ENCODE results near the gene VAMP3.

Gene VAMP3, protein sequence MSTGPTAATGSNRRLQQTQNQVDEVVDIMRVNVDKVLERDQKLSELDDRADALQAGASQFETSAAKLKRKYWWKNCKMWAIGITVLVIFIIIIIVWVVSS

DNA sequence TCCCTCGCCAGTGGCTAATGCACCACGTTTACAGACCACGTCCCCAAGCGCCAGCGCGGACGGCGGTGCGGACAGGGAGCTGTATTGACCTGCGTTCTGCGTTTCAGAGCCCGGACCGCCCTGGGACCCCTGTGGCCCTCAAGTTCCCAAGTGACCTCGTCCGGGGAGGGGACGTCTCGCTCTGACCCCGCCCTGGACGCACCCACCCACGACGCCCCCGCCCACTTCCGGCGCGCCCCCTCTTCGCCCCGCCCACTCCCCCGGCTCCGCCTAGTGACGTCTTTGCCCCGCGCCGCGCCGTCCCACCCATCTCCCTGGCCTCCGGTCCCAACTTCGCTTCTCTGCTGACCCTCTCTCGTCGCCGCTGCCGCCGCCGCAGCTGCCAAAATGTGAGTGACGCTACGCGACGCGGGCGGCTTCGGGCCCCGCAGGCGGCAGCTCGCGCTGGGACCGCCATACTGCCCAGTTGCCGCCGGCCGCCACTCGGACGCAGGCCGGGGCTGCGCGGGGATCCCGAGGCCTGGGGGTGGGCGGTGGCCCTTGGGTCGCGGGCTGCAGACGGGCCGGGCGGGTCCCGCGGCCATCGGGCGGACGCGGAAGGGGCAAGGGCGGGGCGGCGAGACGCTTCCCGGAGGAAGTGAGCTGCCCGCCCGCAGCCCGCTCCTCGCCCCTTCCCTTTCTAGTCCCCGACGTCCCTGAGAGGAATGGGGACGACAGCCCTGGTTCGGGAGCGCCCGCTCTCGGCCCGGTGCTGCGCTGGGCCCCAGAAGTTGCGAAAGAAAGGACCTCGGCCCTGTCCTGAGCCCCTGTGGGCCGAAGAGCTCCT, at the start of gene VAMP3:
VAMP3 (plus strand) TSS at position 300 of the 826 bp plus-strand sequence; CDS start at position 388, 88 bp downstream.
- H3K4me1 ChIP-seq (ENCODE audit: control insufficient read depth in 5 of 5, insufficient read depth in 5 of 5, low read length in 5 of 5): peaks cover 5 to 23% (median 21%) of the 10 kb centered on the region in 5 donors
- peak within 1 kb of the TSS; percentile 79 to 97 (median 89) for H3K9ac ChIP-seq (ENCODE audit: low read length in 5 of 5)
- H3K27ac ChIP-seq (ENCODE audit: low read depth, low read length): peak within 1 kb of the TSS; percentile 79
- peaks cover 5 to 21% (median 15%) of the 10 kb centered on the region in 5 donors for H3K36me3 ChIP-seq (ENCODE audit: control insufficient read depth in 5 of 5, insufficient read depth in 5 of 5, low read length in 5 of 5)
- no peaks in the 10 kb centered on the region for H3K9me3 ChIP-seq (ENCODE audit: control insufficient read depth in 5 of 5, low read length in 5 of 5)
- peak within 1 kb of the TSS; percentile 78 to 98 (median 94) for H3K4me3 ChIP-seq (ENCODE audit: low read depth in 1 of 5, low read length in 5 of 5)
- H3K27me3 ChIP-seq (ENCODE audit: control insufficient read depth in 5 of 5, insufficient read depth in 4 of 5, low read length in 5 of 5): no peaks in the 10 kb centered on the region

- Histone ChIP-seq H3K36me3 (ENCODE audit: control insufficient read depth in 5 of 5, insufficient read depth in 5 of 5, low read length in 5 of 5) (no peaks in the 10 kb centered on the region), H3K9ac (ENCODE audit: low read length in 5 of 5) (no peak overlapping the region), H3K27ac (ENCODE audit: low read depth, low read length) (no peak overlapping the region), H3K4me3 (ENCODE audit: low read depth in 1 of 5, low read length in 5 of 5) (no peak overlapping the region), H3K4me1 (ENCODE audit: control insufficient read depth in 5 of 5, insufficient read depth in 5 of 5, low read length in 5 of 5) (peaks cover 0 to 13% (median 10%) of the 10 kb centered on the region in 5 donors), H3K27me3 (ENCODE audit: control insufficient read depth in 5 of 5, insufficient read depth in 4 of 5, low read length in 5 of 5) (peaks cover 0 to 7% (median 0%) of the 10 kb centered on the region in 5 donors), H3K9me3 (ENCODE audit: control insufficient read depth in 5 of 5, low read length in 5 of 5) (no peaks in the 10 kb centered on the region)
These were observed 49.0 kb upstream of the VAMP3 start for GRCh38 chr1:7721940-7722669.

GRCh38 chr1:7722670-7723012, 48.5 kb upstream of the VAMP3 start:
- no peaks in the 10 kb centered on the region for H3K36me3 ChIP-seq (ENCODE audit: control insufficient read depth in 5 of 5, insufficient read depth in 5 of 5, low read length in 5 of 5)
- H3K4me1 ChIP-seq (ENCODE audit: control insufficient read depth in 5 of 5, insufficient read depth in 5 of 5, low read length in 5 of 5): peaks cover 0 to 17% (median 10%) of the 10 kb centered on the region in 5 donors
- peaks cover 0 to 7% (median 0%) of the 10 kb centered on the region in 5 donors for H3K27me3 ChIP-seq (ENCODE audit: control insufficient read depth in 5 of 5, insufficient read depth in 4 of 5, low read length in 5 of 5)
- no peak overlapping the region for H3K9ac ChIP-seq (ENCODE audit: low read length in 5 of 5)
- H3K4me3 ChIP-seq (ENCODE audit: low read depth in 1 of 5, low read length in 5 of 5): no peak overlapping the region
- no peaks in the 10 kb centered on the region for H3K9me3 ChIP-seq (ENCODE audit: control insufficient read depth in 5 of 5, low read length in 5 of 5)
- no peak overlapping the region for H3K27ac ChIP-seq (ENCODE audit: low read depth, low read length)

DNA sequence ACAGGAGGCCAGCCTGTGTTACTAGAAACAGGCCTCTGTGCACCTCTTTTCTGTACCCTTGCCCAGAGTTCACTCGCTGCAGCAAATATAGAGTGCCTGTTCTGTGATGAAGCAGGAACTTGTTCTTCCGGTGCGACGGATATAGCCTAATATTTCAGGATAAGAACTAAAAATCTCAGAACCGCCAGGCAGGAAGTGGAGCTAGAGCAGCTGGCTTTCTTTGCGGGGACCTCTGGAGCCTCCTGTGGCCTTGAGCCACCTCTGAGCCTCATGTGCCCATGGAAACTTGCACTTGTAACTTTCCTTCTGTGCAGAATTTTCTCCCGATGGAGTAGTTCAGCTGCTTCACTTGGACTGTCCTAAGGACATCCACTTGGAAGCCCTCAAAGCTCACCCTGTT, 44.5 kb upstream of the VAMP3 start:
- Histone ChIP-seq H3K4me1 (ENCODE audit: control insufficient read depth in 5 of 5, insufficient read depth in 5 of 5, low read length in 5 of 5) (peaks cover 0 to 27% (median 10%) of the 10 kb centered on the region in 5 donors), H3K36me3 (ENCODE audit: control insufficient read depth in 5 of 5, insufficient read depth in 5 of 5, low read length in 5 of 5) (no peaks in the 10 kb centered on the region), H3K9me3 (ENCODE audit: control insufficient read depth in 5 of 5, low read length in 5 of 5) (no peaks in the 10 kb centered on the region), H3K9ac (ENCODE audit: low read length in 5 of 5) (no peak overlapping the region), H3K27me3 (ENCODE audit: control insufficient read depth in 5 of 5, insufficient read depth in 4 of 5, low read length in 5 of 5) (peaks cover 0 to 2% (median 0%) of the 10 kb centered on the region in 5 donors), H3K27ac (ENCODE audit: low read depth, low read length) (no peak overlapping the region), H3K4me3 (ENCODE audit: low read depth in 1 of 5, low read length in 5 of 5) (no peak overlapping the region)

- H3K9ac ChIP-seq (ENCODE audit: low read length in 5 of 5): no peak overlapping the region
- H3K4me1 ChIP-seq (ENCODE audit: control insufficient read depth in 5 of 5, insufficient read depth in 5 of 5, low read length in 5 of 5): peaks cover 0 to 27% (median 10%) of the 10 kb centered on the region in 5 donors
- H3K4me3 ChIP-seq (ENCODE audit: low read depth in 1 of 5, low read length in 5 of 5): no peak overlapping the region
- H3K36me3 ChIP-seq (ENCODE audit: control insufficient read depth in 5 of 5, insufficient read depth in 5 of 5, low read length in 5 of 5): no peaks in the 10 kb centered on the region
- no peaks in the 10 kb centered on the region for H3K9me3 ChIP-seq (ENCODE audit: control insufficient read depth in 5 of 5, low read length in 5 of 5)
- H3K27ac ChIP-seq (ENCODE audit: low read depth, low read length): no peak overlapping the region
- H3K27me3 ChIP-seq (ENCODE audit: control insufficient read depth in 5 of 5, insufficient read depth in 4 of 5, low read length in 5 of 5): peaks cover 0 to 4% (median 0%) of the 10 kb centered on the region in 5 donors
These were observed 43.2 kb upstream of the VAMP3 start for GRCh38 chr1:7727809-7728471.

DNA sequence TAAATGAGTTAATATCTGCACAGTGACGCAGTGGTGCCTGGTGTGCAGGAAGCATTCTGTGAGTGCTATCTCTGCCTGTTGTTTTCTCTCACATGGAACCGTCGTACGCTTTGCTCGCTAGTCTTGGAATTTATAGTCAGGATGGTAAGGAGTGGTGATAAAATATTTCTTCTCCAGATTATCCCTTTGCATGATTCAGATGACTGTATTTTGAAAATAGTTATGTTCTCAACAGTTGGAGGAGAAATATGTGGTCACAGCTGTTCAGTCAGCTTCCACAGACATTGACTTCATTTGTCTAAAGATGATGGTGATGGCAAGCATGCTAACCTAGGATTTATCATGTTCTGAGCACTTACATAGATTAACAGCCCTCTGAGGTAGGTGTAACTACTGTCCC, 41.3 kb upstream of the VAMP3 start:
- H3K27ac ChIP-seq (ENCODE audit: low read depth, low read length): no peak overlapping the region
- no peak overlapping the region for H3K9ac ChIP-seq (ENCODE audit: low read length in 5 of 5)
- H3K36me3 ChIP-seq (ENCODE audit: control insufficient read depth in 5 of 5, insufficient read depth in 5 of 5, low read length in 5 of 5): no peaks in the 10 kb centered on the region
- H3K4me1 ChIP-seq (ENCODE audit: control insufficient read depth in 5 of 5, insufficient read depth in 5 of 5, low read length in 5 of 5): peaks cover 0 to 27% (median 10%) of the 10 kb centered on the region in 5 donors
- no peak overlapping the region for H3K4me3 ChIP-seq (ENCODE audit: low read depth in 1 of 5, low read length in 5 of 5)
- peaks cover 0 to 4% (median 0%) of the 10 kb centered on the region in 5 donors for H3K27me3 ChIP-seq (ENCODE audit: control insufficient read depth in 5 of 5, insufficient read depth in 4 of 5, low read length in 5 of 5)
- H3K9me3 ChIP-seq (ENCODE audit: control insufficient read depth in 5 of 5, low read length in 5 of 5): no peaks in the 10 kb centered on the region

DNA sequence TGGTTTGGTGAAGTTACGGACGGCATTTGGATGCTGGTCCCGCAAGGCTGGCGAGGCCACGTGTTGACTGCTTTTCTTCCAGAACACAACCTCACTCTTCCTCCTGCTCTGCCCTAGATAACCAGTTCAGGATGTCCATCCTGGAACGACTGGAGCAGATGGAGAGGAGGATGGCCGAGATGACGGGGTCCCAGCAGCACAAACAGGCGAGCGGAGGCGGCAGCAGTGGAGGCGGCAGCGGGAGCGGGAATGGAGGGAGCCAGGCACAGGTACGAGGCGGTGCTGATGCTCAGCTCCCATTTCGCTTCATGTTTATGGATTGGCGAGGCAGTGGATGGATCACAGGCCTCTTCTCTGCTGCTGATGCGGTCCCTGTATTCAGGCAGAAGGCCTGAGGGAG, 38.8 kb upstream of the VAMP3 start:
- H3K9ac ChIP-seq (ENCODE audit: low read length in 5 of 5): no peak overlapping the region
- H3K4me1 ChIP-seq (ENCODE audit: control insufficient read depth in 5 of 5, insufficient read depth in 5 of 5, low read length in 5 of 5): peaks cover 0 to 12% (median 0%) of the 10 kb centered on the region in 5 donors
- no peak overlapping the region for H3K27ac ChIP-seq (ENCODE audit: low read depth, low read length)
- H3K36me3 ChIP-seq (ENCODE audit: control insufficient read depth in 5 of 5, insufficient read depth in 5 of 5, low read length in 5 of 5): peaks cover 0 to 12% (median 6%) of the 10 kb centered on the region in 5 donors
- H3K4me3 ChIP-seq (ENCODE audit: low read depth in 1 of 5, low read length in 5 of 5): no peak overlapping the region
- H3K9me3 ChIP-seq (ENCODE audit: control insufficient read depth in 5 of 5, low read length in 5 of 5): no peaks in the 10 kb centered on the region
- H3K27me3 ChIP-seq (ENCODE audit: control insufficient read depth in 5 of 5, insufficient read depth in 4 of 5, low read length in 5 of 5): peaks cover 0 to 4% (median 0%) of the 10 kb centered on the region in 5 donors

DNA sequence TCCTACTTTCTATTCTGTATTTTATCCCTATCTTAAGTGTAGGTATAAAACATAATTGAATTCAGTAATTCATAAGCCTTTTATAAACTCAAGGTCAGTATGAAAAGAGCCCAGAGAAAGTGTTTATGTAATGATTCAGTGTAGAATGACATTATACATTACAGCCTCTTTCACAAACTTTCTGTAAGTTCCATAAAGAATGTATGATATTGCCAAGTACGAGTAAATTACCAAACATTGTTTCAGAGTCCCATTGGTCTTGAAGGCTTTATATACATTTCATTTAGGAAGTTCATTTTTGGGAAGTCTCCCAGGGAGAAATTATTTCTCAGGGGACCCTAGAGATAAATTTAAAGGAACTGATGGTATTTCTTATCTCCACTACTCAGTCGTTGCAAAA, 37.8 kb upstream of the VAMP3 start:
- H3K27ac ChIP-seq (ENCODE audit: low read depth, low read length): no peak overlapping the region
- no peak overlapping the region for H3K4me3 ChIP-seq (ENCODE audit: low read depth in 1 of 5, low read length in 5 of 5)
- peaks cover 0 to 4% (median 0%) of the 10 kb centered on the region in 5 donors for H3K4me1 ChIP-seq (ENCODE audit: control insufficient read depth in 5 of 5, insufficient read depth in 5 of 5, low read length in 5 of 5)
- H3K9me3 ChIP-seq (ENCODE audit: control insufficient read depth in 5 of 5, low read length in 5 of 5): no peaks in the 10 kb centered on the region
- H3K36me3 ChIP-seq (ENCODE audit: control insufficient read depth in 5 of 5, insufficient read depth in 5 of 5, low read length in 5 of 5): peaks cover 0 to 21% (median 16%) of the 10 kb centered on the region in 5 donors
- H3K27me3 ChIP-seq (ENCODE audit: control insufficient read depth in 5 of 5, insufficient read depth in 4 of 5, low read length in 5 of 5): peaks cover 0 to 4% (median 0%) of the 10 kb centered on the region in 5 donors
- no peak overlapping the region for H3K9ac ChIP-seq (ENCODE audit: low read length in 5 of 5)

DNA sequence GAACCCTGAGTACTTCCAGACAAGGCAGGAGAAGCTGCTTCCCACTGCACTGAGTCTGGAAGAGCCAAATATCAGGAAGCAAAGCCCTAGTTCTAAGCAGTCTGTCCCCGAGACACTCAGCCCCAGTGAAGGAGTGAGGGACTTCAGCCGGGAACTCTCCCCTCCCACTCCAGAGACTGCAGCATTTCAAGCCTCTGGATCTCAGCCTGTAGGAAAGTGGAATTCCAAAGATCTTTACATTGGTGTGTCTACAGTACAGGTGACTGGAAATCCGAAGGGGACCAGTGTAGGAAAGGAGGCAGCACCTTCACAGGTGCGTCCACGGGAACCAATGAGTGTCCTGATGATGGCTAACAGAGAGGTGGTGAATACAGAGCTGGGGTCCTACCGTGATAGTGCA, 33.1 kb upstream of the VAMP3 start:
- no peaks in the 10 kb centered on the region for H3K27me3 ChIP-seq (ENCODE audit: control insufficient read depth in 5 of 5, insufficient read depth in 4 of 5, low read length in 5 of 5)

More for the DNA sequence above, 33.1 kb upstream of the VAMP3 start:
- no peaks in the 10 kb centered on the region for H3K4me1 ChIP-seq (ENCODE audit: control insufficient read depth in 5 of 5, insufficient read depth in 5 of 5, low read length in 5 of 5)
- H3K36me3 ChIP-seq (ENCODE audit: control insufficient read depth in 5 of 5, insufficient read depth in 5 of 5, low read length in 5 of 5): peaks cover 0 to 28% (median 18%) of the 10 kb centered on the region in 5 donors
- H3K9me3 ChIP-seq (ENCODE audit: control insufficient read depth in 5 of 5, low read length in 5 of 5): no peaks in the 10 kb centered on the region
- no peak overlapping the region for H3K27ac ChIP-seq (ENCODE audit: low read depth, low read length)
- no peak overlapping the region for H3K4me3 ChIP-seq (ENCODE audit: low read depth in 1 of 5, low read length in 5 of 5)
- H3K9ac ChIP-seq (ENCODE audit: low read length in 5 of 5): no peak overlapping the region

Data from subcutaneous abdominal adipose tissue (tissue), 5 donors.